Type B pancreatic cell (in vitro differentiated cells): ENCODE data around the gene PML. TPM values are rescaled to one million over a fixed set of nuclear protein-coding genes. Genes with fewer than 3 reads are reported as not detected.
A peak's percentile ranks its signal among the peaks of the same experiment; 100 is the strongest.
"Not testable (repeated sequence)": the region's sequence is repeated elsewhere in the genome, so short reads cannot be mapped to it uniquely, and the experiment has no call there.

ENCODE experiments used
- DNase-seq: peaks from one replicate; pipeline ENCODE4 v3.0.0; 2021; ENCODE audit warnings: mixed read lengths; ENCODE audit not compliant: unreplicated experiment; ENCODE audit errors: extremely low spot score
- H3K27ac Mint-ChIP-seq: 2 replicates; pipeline ENCODE4 v1.8.0; 2021; ENCODE audit warnings: mild to moderate bottlenecking, mixed read lengths
- H3K27me3 Mint-ChIP-seq: 2 replicates; pipeline ENCODE4 v1.8.0; 2021; ENCODE audit warnings: mixed read lengths
- H3K36me3 Mint-ChIP-seq: 2 replicates; pipeline ENCODE4 v1.8.0; 2021; ENCODE audit warnings: mixed read lengths
- H3K4me1 Mint-ChIP-seq: one replicate; pipeline ENCODE4 v1.8.0; 2021; ENCODE audit warnings: mixed read lengths; ENCODE audit not compliant: unreplicated experiment
- H3K4me3 Mint-ChIP-seq: 2 replicates; pipeline ENCODE4 v1.8.0; 2021; ENCODE audit warnings: mild to moderate bottlenecking, mixed read lengths
- H3K9me3 Mint-ChIP-seq: 2 replicates; pipeline ENCODE4 v1.8.0; 2021; ENCODE audit warnings: mixed read lengths
- total RNA-seq: library from RNA; stranded (reverse); gene quantifications from 2 replicates; pipeline ENCODE4 v1.2.1, GENCODE V29; 2021; ENCODE audit warnings: low replicate concordance
- TF ChIP-seq, protein P1 (sequence below): fragments of 200-600 bp; sonication (generic); conservative IDR thresholded peaks from 2 replicates; pipeline ENCODE4 v1.5.0; 2021; ENCODE audit warnings: antibody characterized with exemption, mild to moderate bottlenecking

PML gene
- total RNA-seq, 1 donor from 2014 or later: 29.8 TPM

DNA sequence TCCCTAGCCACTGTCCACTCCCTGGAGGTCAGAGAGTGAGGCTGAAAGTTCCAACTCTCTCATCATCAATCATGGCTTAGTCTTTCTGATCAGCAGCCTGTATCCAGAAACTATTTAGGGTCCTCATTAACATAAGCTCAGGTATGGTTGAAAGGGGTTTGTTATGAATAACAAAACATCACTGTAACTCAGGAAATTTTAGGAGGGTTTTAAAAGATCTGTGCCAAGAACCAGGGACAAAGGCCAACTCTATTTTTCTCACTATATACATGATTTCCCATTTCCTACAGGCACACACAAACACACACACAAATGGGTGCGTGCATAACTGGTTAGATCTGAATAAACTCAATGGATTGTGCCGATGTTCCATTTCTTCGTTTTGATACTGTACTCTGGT lies 26.1 kb upstream of the PML start:
- Mint-ChIP-seq H3K27me3 (peaks cover 21% of the 10 kb centered on the region), H3K4me1 (peaks cover 14% of the 10 kb centered on the region), H3K4me3 (no peak overlapping the region), H3K27ac (no peak overlapping the region), H3K36me3 (no peaks in the 10 kb centered on the region), H3K9me3 (no peaks in the 10 kb centered on the region)
- TF ChIP-seq, protein P1, sequence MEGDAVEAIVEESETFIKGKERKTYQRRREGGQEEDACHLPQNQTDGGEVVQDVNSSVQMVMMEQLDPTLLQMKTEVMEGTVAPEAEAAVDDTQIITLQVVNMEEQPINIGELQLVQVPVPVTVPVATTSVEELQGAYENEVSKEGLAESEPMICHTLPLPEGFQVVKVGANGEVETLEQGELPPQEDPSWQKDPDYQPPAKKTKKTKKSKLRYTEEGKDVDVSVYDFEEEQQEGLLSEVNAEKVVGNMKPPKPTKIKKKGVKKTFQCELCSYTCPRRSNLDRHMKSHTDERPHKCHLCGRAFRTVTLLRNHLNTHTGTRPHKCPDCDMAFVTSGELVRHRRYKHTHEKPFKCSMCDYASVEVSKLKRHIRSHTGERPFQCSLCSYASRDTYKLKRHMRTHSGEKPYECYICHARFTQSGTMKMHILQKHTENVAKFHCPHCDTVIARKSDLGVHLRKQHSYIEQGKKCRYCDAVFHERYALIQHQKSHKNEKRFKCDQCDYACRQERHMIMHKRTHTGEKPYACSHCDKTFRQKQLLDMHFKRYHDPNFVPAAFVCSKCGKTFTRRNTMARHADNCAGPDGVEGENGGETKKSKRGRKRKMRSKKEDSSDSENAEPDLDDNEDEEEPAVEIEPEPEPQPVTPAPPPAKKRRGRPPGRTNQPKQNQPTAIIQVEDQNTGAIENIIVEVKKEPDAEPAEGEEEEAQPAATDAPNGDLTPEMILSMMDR: no peak
- DNase-seq: no peak

DNA sequence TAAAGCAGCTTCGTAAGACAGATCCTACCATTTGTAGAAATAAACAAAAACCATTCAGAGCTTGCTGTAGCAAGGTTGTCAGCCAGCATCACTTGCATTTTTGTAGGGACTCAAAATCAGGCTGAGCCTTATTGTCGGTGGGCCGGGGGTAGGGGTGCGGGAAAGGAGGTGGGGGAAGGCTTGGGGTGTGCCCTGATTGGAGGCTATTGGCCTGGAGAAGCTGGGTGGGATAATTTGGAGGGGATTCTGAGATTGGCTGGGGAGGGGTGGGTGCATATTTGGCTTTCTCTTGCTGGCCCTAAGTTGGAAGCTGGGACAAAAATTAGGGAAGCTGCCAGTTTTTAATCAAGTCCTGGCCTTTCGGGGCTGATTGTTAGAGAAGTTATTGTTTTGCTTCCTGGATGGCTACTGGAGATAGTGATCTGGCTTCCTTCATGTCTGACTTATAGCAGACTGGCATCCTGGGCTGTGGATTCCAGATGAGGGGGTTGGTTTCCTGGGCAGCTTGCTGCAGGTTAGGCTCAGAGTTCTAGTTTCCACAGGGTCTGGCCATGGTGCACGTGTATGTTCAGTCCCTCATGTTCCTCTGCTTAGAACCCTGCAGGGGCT lies 25.3 kb upstream of the PML start:
- peaks cover 14% of the 10 kb centered on the region for H3K4me1 Mint-ChIP-seq
- H3K27me3 Mint-ChIP-seq: peaks cover 21% of the 10 kb centered on the region
- no peak overlapping the region for H3K27ac Mint-ChIP-seq
- no peak overlapping the region for H3K4me3 Mint-ChIP-seq
- H3K9me3 Mint-ChIP-seq: no peaks in the 10 kb centered on the region
- no peaks in the 10 kb centered on the region for H3K36me3 Mint-ChIP-seq
- TF ChIP-seq, protein P1: no peak
- DNase-seq: no peak

DNA sequence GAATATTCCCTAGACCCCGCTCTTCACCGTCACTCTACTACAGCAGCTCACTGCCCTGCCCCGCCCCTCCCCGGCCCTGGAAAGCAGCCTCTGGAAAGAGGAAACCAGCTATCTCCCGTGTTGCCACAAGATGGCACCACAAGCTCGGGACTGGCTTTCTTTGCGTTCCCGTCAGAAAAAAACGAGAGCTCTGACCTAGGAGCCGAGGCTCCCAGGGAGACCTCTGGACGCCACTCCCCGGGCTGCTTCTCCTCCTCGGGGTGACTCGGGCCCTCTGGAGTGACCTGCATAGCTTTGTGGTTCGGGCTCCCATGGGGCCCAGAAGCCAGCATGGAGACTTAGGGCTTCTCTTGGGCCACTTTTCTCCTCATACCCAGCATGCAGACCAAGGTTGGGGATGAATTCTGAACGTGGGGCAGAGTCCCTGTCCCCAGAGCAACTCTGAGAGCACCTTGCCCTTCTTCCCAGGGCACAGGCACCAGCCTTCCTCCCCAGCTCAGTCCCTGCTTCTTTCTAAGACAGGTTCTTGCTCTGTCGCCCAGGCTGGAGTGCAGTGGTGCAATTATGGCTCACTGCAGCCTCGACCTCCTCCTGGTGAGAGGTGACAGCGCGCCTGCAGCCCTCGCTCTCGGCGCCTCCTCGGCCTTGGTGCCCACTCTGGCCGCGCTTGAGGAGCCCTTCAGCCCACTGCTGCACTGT lies 21.4 kb upstream of the PML start:
- TF ChIP-seq, protein P1: peak; percentile 85
- no peak overlapping the region for H3K4me3 Mint-ChIP-seq
- DNase-seq: peak; percentile 87
- no peaks in the 10 kb centered on the region for H3K9me3 Mint-ChIP-seq
- peaks cover 29% of the 10 kb centered on the region for H3K27me3 Mint-ChIP-seq
- H3K27ac Mint-ChIP-seq: no peak overlapping the region
- H3K36me3 Mint-ChIP-seq: no peaks in the 10 kb centered on the region
- peaks cover 5% of the 10 kb centered on the region for H3K4me1 Mint-ChIP-seq

DNA sequence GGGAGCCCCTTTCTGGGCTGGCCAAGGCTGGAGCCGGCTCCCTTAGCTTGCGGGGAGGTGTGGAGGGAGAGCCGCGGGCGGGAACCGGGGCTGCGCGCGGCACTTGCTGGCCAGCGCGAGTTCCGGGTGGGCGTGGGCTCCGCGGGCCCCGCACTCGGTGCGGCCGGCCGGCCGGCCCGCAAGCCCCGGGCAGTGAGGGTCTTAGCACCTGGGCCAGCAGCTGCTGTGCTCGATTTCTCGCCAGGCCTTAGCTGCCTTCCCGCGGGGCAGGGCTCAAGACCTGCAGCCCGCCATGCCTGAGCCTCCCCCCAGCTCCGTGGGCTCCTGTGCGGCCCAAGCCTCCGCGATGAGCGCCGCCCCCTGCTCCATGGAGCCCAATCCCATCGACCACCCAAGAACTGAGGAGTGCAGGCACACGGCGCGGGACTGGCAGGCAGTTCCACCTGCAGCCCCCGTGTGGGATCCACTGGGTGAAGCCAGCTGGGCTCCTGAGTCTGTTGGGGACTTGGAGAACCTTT lies 20.8 kb upstream of the PML start:
- not testable (repeated sequence) for H3K36me3 Mint-ChIP-seq, H3K4me1 Mint-ChIP-seq, H3K27ac Mint-ChIP-seq

DNA sequence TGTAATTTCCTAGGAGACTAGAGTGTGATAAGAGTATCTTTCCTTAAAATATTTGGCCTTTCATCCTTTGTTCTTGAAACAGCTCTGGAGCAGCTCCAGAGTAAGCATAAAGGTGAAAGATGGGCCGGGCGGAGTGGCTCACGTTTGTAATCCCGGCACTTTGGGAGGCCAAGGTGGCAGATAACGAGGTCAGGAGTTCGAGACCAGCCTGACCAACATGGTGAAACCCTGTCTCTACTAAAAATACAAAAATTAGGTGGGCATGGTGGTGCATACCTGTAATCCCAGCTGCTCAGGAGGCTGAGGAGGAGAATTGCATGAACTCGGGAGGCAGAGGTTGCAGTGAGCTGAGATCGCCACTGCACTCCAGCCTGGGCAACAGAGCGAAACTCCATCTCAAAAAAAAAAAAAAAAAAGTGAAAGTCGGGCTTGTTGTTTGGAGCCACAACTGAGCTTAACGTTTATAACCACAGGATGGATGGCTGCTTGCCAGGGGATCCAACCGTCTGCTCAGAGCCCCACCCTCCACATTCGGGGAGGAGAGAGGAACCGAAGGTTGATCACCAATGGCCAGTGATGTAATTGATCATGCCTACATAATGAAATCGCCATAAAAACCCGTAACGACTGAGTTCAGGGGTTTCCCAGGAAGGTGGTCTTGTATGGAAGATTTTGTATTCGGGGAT lies 18.9 kb upstream of the PML start:
- H3K9me3 Mint-ChIP-seq, H3K4me3 Mint-ChIP-seq, H3K27ac Mint-ChIP-seq, DNase-seq, H3K4me1 Mint-ChIP-seq, H3K36me3 Mint-ChIP-seq: not testable (repeated sequence)
- peaks cover 22% of the 10 kb centered on the region for H3K27me3 Mint-ChIP-seq

More for the DNA sequence above, 20.8 kb upstream of the PML start:
- not testable (repeated sequence) for H3K9me3 Mint-ChIP-seq, H3K4me3 Mint-ChIP-seq, DNase-seq
- H3K27me3 Mint-ChIP-seq: peaks cover 23% of the 10 kb centered on the region

DNA sequence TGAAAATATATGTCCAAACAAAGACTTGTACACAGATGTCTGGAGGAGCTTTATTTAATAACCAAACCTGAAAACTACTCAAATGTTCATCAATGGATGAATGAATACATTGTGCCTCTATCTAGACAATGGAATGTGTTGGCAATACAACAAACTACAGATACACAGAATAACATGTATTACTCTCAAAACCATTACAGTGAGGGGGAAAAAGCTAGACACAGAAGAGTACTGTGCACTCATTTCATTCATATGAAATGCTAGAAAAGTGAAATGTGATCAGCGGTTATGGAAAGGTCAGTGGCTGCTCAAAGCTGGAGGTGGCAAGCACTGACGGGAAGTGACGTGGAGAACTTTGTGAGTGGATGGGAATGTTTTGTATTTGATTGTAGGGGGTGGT lies 15.6 kb upstream of the PML start:
- no peak overlapping the region for H3K27ac Mint-ChIP-seq
- TF ChIP-seq, protein P1: no peak

More for the DNA sequence above, 15.6 kb upstream of the PML start:
- H3K9me3 Mint-ChIP-seq: no peaks in the 10 kb centered on the region
- H3K36me3 Mint-ChIP-seq: no peaks in the 10 kb centered on the region
- H3K4me3 Mint-ChIP-seq: no peak overlapping the region
- peaks cover 17% of the 10 kb centered on the region for H3K27me3 Mint-ChIP-seq
- DNase-seq: no peak
- peaks cover 10% of the 10 kb centered on the region for H3K4me1 Mint-ChIP-seq
